K562 (cell line): ENCODE data around the gene RUVBL2. TPM values are rescaled to one million over a fixed set of nuclear protein-coding genes. Genes with fewer than 3 reads are reported as not detected.
A peak's percentile ranks its signal among the peaks of the same experiment; 100 is the strongest.

Experiments used
- ARID3B ChIP-seq: fragments of 250-450 bp; sonication (Bioruptor Pico); IDR thresholded peaks from 2 replicates; pipeline ENCODE4 v1.4.0; 2020; ENCODE audit warnings: borderline replicate concordance
- C11orf30 ChIP-seq: fragments of 450-650 bp; IDR thresholded peaks from 2 replicates; pipeline ENCODE4 v1.6.1; 2016; ENCODE audit warnings: low read depth, mild to moderate bottlenecking
- CBFB ChIP-seq: sonication (generic); formaldehyde crosslinking; IDR thresholded peaks from 2 replicates; pipeline ENCODE4 v1.4.0; 2020; ENCODE audit warnings: mild to moderate bottlenecking, missing genetic modification reagents
- CEBPG ChIP-seq, 3 experiments: fragments of 200-800 bp in 1 of 3; sonication (Bioruptor generic) in 1 of 3; sonication (generic) in 1 of 3; formaldehyde crosslinking in 1 of 3; IDR thresholded peaks in 2 of 3; conservative IDR thresholded peaks in 1 of 3; 2 replicates each; pipeline versions ENCODE4 v1.6.1 to v1.8.0; 2016 to 2022; ENCODE audit warnings: missing compliant biosample characterization in 2 of 3, missing genetic modification characterization in 2 of 3, mild to moderate bottlenecking in 1 of 3, missing genetic modification reagents in 1 of 3
- FOXA1 ChIP-seq: fragments of 450-650 bp; IDR thresholded peaks from 2 replicates; pipeline ENCODE4 v1.6.1; 2016; ENCODE audit warnings: mild to moderate bottlenecking, borderline replicate concordance
- GABPB1 ChIP-seq: sonication (generic); formaldehyde crosslinking; IDR thresholded peaks from 2 replicates; pipeline ENCODE4 v1.8.0; 2022; ENCODE audit warnings: mild to moderate bottlenecking, missing genetic modification reagents
- GTF2A2 ChIP-seq: IDR thresholded peaks from 2 replicates; pipeline ENCODE4 v1.6.1; 2016; ENCODE audit warnings: mild to moderate bottlenecking, missing genetic modification characterization, missing compliant biosample characterization
- IFI16 ChIP-seq: fragments of 250-450 bp; sonication (Bioruptor Pico); IDR thresholded peaks from 2 replicates; pipeline ENCODE4 v2.1.2; 2022; ENCODE audit warnings: mild to moderate bottlenecking, inconsistent platforms
- MTA1 ChIP-seq: fragments of 450-650 bp; IDR thresholded peaks from 2 replicates; pipeline ENCODE4 v1.6.1; 2017; ENCODE audit warnings: borderline replicate concordance
- MTA3 ChIP-seq: fragments of 450-650 bp; formaldehyde crosslinking; IDR thresholded peaks from 2 replicates; pipeline ENCODE4 v1.6.1; 2017; ENCODE audit warnings: mild to moderate bottlenecking, borderline replicate concordance
- NCOR1 ChIP-seq: fragments of 450-650 bp; IDR thresholded peaks from 2 replicates; pipeline ENCODE4 v1.6.1; 2016; ENCODE audit warnings: mild to moderate bottlenecking, moderate library complexity
- PRMT5 ChIP-seq: sonication (generic); formaldehyde crosslinking; IDR thresholded peaks from 2 replicates; pipeline ENCODE4 v1.5.0; 2020; ENCODE audit warnings: missing genetic modification reagents
- PRPF4 ChIP-seq: fragments of 200-400 bp; formaldehyde crosslinking; IDR thresholded peaks from one replicate; pipeline ENCODE4 v1.6.1; 2017; ENCODE audit warnings: low read length, low read depth, mild to moderate bottlenecking; ENCODE audit not compliant: insufficient read depth, poor library complexity, severe bottlenecking
- SAP30 ChIP-seq: fragments of 200-600 bp; sonication (generic); IDR thresholded peaks from 2 replicates; pipeline ENCODE4 v1.6.1; 2012; ENCODE audit warnings: borderline replicate concordance, low read depth, mild to moderate bottlenecking, moderate library complexity, low read length, control low read depth, inconsistent platforms; ENCODE audit not compliant: insufficient read depth, poor library complexity, severe bottlenecking
- ZC3H11A ChIP-seq: IDR thresholded peaks from 2 replicates; pipeline ENCODE4 v1.6.1; 2012; ENCODE audit warnings: low read depth, low read length, improper control_type of control experiment
- polyA plus RNA-seq, 8 experiments: library from polyadenylated mRNA; depleted of rRNA in 4 of 8; stranded (reverse) in 5 of 8; unstranded in 3 of 8; fragments of >200 nt; fragmentation: Nextera tagmentation in 2 of 8; fragmentation: Illumina TruSeq in 1 of 8; extraction: Ambion mirVana in 2 of 8; extraction: Trizol in 1 of 8; gene quantifications; 2 replicates each; pipeline versions ENCODE4 v1.2.1 to v1.2.3, GENCODE V29; 2011 to 2014; ENCODE audit warnings: inconsistent platforms in 1 of 8, missing spikeins in 1 of 8
- total RNA-seq, 7 experiments: library from RNA; depleted of rRNA in 6 of 7; stranded (reverse); fragments of >200 nt in 6 of 7; fragmentation: Illumina TruSeq in 2 of 7; extraction: Trizol in 2 of 7; gene quantifications; 2 replicates each; pipeline versions ENCODE4 v1.2.1 to v1.2.3, GENCODE V29; 2011 to 2021; ENCODE audit warnings: low replicate concordance in 1 of 7
- TF ChIP-seq, protein P1 (sequence below): sonication (generic); formaldehyde crosslinking; IDR thresholded peaks from 2 replicates; pipeline ENCODE4 v1.5.0; 2020; ENCODE audit warnings: missing genetic modification reagents
- TF ChIP-seq, protein P2 (sequence below): fragments of 250-450 bp; sonication (Bioruptor Pico); IDR thresholded peaks from 2 replicates; pipeline ENCODE4 v1.5.0; 2021
- TF ChIP-seq, protein P3 (sequence below): fragments of 450-650 bp; IDR thresholded peaks from 2 replicates; pipeline ENCODE4 v1.6.1; 2016; ENCODE audit warnings: low read depth, mild to moderate bottlenecking, moderate library complexity
- TF ChIP-seq, protein P4 (sequence below): sonication (generic); formaldehyde crosslinking; IDR thresholded peaks from 2 replicates; pipeline ENCODE4 v1.8.0; 2022; ENCODE audit warnings: missing genetic modification reagents, mild to moderate bottlenecking, borderline replicate concordance

Gene RUVBL2
- total and polyA plus RNA-seq, 9 of the 15 experiments (the other 6 are each of a cell fraction or from before 2014, with no cell fraction given): 71.4 to 453 (median 237) TPM

DNA sequence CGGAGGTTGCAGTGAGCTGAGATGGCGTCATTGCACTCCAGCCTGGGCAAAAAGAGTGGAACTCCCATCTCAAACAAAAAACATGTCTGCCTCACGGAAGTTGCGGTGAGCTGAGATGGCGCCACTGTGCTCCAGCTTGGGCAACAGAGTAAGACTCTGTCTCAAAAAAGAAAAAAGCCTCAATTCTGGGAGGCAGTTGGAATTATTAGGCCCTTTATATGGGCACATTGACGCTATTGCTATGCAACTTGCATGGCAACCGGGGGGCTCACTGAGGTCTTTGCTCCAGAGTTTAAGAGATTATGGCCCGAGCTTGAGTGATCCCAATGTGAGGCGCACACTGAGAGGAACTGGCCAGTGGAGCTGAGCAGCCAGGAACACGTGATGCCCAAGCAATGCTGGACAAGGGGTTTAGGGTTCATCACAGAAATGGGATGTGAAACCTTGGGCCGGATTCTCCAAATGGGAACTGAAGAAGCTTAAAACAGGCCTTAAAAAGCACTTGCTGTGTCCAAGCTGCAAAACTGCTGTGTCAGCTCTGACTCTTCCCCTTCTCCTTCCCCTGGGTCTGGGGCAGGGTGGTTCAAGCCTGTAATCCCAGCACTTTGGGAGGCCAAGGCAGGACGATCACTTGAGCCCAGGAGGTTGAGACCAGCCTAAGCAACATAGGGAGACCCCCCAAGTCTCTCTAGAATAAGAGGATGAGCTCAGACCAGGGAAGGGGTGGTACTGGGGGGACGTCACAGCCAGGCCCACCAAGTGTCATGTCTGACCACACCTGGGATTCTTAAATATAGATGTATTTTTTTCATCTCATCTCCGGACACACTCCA lies 26.1 kb upstream of the RUVBL2 start (continued):
- no peak for TF ChIP-seq SAP30
- TF ChIP-seq ZC3H11A: no peak
- TF ChIP-seq CEBPG (CRISPR knock-in tag; IDR thresholded peaks at IDR 0.05): no peak
- TF ChIP-seq CEBPG (tag; conservative IDR thresholded peaks at IDR 0.05 in 1 of 2, IDR thresholded peaks at IDR 0.05 in 1 of 2): peak; percentile 59 to 65; a peak in 3 of 4 replicates
- TF ChIP-seq, protein P1, sequence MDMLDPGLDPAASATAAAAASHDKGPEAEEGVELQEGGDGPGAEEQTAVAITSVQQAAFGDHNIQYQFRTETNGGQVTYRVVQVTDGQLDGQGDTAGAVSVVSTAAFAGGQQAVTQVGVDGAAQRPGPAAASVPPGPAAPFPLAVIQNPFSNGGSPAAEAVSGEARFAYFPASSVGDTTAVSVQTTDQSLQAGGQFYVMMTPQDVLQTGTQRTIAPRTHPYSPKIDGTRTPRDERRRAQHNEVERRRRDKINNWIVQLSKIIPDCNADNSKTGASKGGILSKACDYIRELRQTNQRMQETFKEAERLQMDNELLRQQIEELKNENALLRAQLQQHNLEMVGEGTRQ (CRISPR knock-in tag): peak; percentile 81
- TF ChIP-seq CBFB (CRISPR knock-in tag): no peak
- peak; percentile 99 for TF ChIP-seq C11orf30
- peak; percentile 63 for TF ChIP-seq NCOR1
- no peak for TF ChIP-seq MTA1
- no peak for TF ChIP-seq ARID3B (CRISPR knock-in tag)
- TF ChIP-seq FOXA1: no peak
- no peak for TF ChIP-seq IFI16 (CRISPR knock-in tag)
- TF ChIP-seq, protein P2, sequence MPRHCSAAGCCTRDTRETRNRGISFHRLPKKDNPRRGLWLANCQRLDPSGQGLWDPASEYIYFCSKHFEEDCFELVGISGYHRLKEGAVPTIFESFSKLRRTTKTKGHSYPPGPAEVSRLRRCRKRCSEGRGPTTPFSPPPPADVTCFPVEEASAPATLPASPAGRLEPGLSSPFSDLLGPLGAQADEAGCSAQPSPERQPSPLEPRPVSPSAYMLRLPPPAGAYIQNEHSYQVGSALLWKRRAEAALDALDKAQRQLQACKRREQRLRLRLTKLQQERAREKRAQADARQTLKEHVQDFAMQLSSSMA: peak; percentile 78
- TF ChIP-seq, protein P3, sequence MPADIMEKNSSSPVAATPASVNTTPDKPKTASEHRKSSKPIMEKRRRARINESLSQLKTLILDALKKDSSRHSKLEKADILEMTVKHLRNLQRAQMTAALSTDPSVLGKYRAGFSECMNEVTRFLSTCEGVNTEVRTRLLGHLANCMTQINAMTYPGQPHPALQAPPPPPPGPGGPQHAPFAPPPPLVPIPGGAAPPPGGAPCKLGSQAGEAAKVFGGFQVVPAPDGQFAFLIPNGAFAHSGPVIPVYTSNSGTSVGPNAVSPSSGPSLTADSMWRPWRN: 0 out of 2 replicates have a peak, but pooled peaks have one; percentile 20
- TF ChIP-seq GTF2A2 (tag): no peak
- no peak for TF ChIP-seq PRPF4
- no peak for TF ChIP-seq PRMT5 (CRISPR knock-in tag)
- TF ChIP-seq, protein P4, sequence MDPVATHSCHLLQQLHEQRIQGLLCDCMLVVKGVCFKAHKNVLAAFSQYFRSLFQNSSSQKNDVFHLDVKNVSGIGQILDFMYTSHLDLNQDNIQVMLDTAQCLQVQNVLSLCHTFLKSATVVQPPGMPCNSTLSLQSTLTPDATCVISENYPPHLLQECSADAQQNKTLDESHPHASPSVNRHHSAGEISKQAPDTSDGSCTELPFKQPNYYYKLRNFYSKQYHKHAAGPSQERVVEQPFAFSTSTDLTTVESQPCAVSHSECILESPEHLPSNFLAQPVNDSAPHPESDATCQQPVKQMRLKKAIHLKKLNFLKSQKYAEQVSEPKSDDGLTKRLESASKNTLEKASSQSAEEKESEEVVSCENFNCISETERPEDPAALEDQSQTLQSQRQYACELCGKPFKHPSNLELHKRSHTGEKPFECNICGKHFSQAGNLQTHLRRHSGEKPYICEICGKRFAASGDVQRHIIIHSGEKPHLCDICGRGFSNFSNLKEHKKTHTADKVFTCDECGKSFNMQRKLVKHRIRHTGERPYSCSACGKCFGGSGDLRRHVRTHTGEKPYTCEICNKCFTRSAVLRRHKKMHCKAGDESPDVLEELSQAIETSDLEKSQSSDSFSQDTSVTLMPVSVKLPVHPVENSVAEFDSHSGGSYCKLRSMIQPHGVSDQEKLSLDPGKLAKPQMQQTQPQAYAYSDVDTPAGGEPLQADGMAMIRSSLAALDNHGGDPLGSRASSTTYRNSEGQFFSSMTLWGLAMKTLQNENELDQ (CRISPR knock-in tag): no peak
- no peak for TF ChIP-seq GABPB1 (CRISPR knock-in tag)
- TF ChIP-seq MTA3: peak; percentile 58
